UCSD-AML1 (cell line): ENCODE measurements around the gene TEX13A.

Experiments used
- DNase-seq: peaks from one replicate; lab custom pipeline; 2025; ENCODE audit not compliant: unreplicated experiment; lab: John Stamatoyannopoulos, UW

TEX13A gene

GRCh38 chrX:105179644-105180043, 40.9 kb downstream of the TEX13A start:
- DNase-seq, result no peak

GRCh38 chrX:105173071-105173470, 47.4 kb downstream of the TEX13A start:
- no peak for DNase-seq
